ENCODE measurements around the gene GPR55. TPM values are rescaled to one million over a fixed set of nuclear protein-coding genes. Genes with fewer than 3 reads are reported as not detected.

The GPR55 gene
- total RNA-seq, 1 experiment from 2014 or later = not detected

DNA sequence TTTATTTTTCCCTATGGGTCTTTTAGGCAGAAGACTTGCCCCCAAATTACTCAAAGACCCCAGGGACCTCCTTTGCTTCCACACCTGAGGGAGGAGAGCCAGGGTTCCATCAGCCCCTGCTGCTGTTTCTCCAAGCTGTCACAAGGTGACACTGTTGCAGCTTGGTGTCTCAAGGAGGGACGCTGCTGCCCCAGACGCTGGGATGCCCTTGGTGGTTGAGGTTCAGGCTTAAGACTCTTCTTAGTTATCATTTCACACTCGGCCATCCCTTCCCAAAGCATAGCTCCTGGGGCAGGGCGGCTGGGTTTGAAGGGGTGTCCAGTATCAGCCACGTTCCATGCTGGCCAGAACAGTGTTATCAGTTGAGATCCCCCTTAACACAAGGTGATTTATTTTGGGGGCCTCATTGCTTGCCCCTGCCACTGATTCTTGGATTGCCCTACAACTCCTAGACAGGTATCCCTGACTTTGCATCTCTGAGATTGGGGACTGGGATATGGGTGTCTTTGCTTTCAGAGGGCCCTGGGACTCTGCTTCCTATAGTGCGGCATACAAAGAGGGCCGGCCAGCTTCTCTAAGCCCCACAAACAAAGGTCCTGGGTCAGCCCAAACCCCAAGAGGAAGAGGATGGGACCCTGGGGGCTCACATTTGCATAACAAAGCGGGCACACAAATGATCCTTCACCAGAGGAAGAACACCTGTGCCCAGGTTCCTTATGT, 22.7 kb downstream of the GPR55 start:
- Mint-ChIP-seq H3K27me3 (ENCODE audit: unreplicated experiment) (peaks cover 93% of the 10 kb centered on the region), H3K36me3 (ENCODE audit: insufficient read depth, unreplicated experiment) (no peaks in the 10 kb centered on the region)
- TF ChIP-seq, protein P1, sequence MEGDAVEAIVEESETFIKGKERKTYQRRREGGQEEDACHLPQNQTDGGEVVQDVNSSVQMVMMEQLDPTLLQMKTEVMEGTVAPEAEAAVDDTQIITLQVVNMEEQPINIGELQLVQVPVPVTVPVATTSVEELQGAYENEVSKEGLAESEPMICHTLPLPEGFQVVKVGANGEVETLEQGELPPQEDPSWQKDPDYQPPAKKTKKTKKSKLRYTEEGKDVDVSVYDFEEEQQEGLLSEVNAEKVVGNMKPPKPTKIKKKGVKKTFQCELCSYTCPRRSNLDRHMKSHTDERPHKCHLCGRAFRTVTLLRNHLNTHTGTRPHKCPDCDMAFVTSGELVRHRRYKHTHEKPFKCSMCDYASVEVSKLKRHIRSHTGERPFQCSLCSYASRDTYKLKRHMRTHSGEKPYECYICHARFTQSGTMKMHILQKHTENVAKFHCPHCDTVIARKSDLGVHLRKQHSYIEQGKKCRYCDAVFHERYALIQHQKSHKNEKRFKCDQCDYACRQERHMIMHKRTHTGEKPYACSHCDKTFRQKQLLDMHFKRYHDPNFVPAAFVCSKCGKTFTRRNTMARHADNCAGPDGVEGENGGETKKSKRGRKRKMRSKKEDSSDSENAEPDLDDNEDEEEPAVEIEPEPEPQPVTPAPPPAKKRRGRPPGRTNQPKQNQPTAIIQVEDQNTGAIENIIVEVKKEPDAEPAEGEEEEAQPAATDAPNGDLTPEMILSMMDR (IDR thresholded peaks at IDR 0.05; ENCODE audit: unreplicated experiment) = peak; percentile 78

GRCh38 chr2:230901006-230901405, 24.0 kb downstream of the GPR55 start:
- BruUV-seq (replicated peaks) = no TSS peak

More for the DNA sequence above, 22.7 kb downstream of the GPR55 start:
- CTCF ChIA-PET = interaction anchor here (0.8 to 1.1 kb wide), 3 partner anchors 78 to 151 kb away, joined by 3 to 8 read pairs (median 4); no protein-coding TSS in a partner anchor
- BruUV-seq (replicated peaks) = no TSS peak
- intact Hi-C loops (cut with micrococcal nuclease; ENCODE audit: unreplicated experiment) = loop anchor here (1.0 to 10.0 kb wide), 3 partner anchors 80 to 152 kb away; partner anchors contain the start of gene PSMD1
- H3K27ac Mint-ChIP-seq (ENCODE audit: unreplicated experiment) = no peak overlapping the region
- DNase-seq = peak; percentile 50
- no peaks in the 10 kb centered on the region for H3K4me1 Mint-ChIP-seq (ENCODE audit: low read depth, unreplicated experiment)
- H3K9me3 Mint-ChIP-seq (ENCODE audit: low read depth, unreplicated experiment) = no peaks in the 10 kb centered on the region
- no peak overlapping the region for H3K4me3 Mint-ChIP-seq (ENCODE audit: low read depth, unreplicated experiment)

DNA sequence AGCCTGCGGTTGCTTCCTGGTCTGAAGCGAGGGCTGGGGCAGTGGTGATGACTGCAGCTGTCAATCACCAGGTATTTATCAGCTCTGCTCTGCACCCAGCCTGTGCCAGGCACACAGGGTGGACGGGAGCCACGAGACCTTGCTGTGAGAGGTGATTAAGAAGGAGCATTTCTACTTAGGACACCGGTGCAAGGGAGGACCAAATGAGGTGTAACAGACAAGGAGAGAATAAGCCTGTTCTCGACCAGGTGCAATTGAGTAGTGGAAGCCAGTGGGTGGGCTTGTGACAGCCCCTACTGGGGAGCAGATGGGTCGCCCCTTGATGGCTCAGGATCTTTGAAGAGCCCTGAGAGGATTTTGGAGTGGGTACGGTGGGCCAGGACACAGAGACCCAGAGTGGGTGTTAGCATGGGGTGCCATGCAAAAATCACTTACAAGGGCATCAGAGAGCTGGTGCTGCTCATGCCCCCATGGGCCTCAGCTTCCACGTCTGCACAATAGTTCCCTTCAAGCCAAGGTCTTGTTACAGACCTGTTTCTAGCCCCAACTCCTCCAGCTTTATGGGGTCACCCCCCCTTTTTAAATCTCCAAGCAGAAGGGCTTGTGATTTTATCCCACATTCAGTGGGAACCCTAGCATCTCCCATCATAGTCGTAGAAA, 24.6 kb downstream of the GPR55 start:
- TF ChIP-seq, protein P1 (IDR thresholded peaks at IDR 0.05; ENCODE audit: unreplicated experiment) = no peak
- intact Hi-C loops (cut with micrococcal nuclease; ENCODE audit: unreplicated experiment) = loop anchor here (5.0 to 10.0 kb wide), 2 partner anchors 78 to 154 kb away; partner anchors contain the start of gene PSMD1
- no peak overlapping the region for H3K27ac Mint-ChIP-seq (ENCODE audit: unreplicated experiment)
- H3K36me3 Mint-ChIP-seq (ENCODE audit: insufficient read depth, unreplicated experiment) = no peaks in the 10 kb centered on the region
- no peak for DNase-seq
- BruUV-seq (replicated peaks) = no TSS peak
- CTCF ChIA-PET = no interaction called here
- H3K4me1 Mint-ChIP-seq (ENCODE audit: low read depth, unreplicated experiment) = no peaks in the 10 kb centered on the region
- H3K27me3 Mint-ChIP-seq (ENCODE audit: unreplicated experiment) = peaks cover 94% of the 10 kb centered on the region
- H3K9me3 Mint-ChIP-seq (ENCODE audit: low read depth, unreplicated experiment) = no peaks in the 10 kb centered on the region
- no peak overlapping the region for H3K4me3 Mint-ChIP-seq (ENCODE audit: low read depth, unreplicated experiment)

More at GRCh38 chr2:230901006-230901405, 24.0 kb downstream of the GPR55 start:
- CTCF ChIA-PET = no interaction called here
- Mint-ChIP-seq H3K36me3 (ENCODE audit: insufficient read depth, unreplicated experiment) (no peaks in the 10 kb centered on the region), H3K27me3 (ENCODE audit: unreplicated experiment) (peaks cover 97% of the 10 kb centered on the region), H3K27ac (ENCODE audit: unreplicated experiment) (no peak overlapping the region), H3K4me1 (ENCODE audit: low read depth, unreplicated experiment) (no peaks in the 10 kb centered on the region), H3K4me3 (ENCODE audit: low read depth, unreplicated experiment) (no peak overlapping the region), H3K9me3 (ENCODE audit: low read depth, unreplicated experiment) (no peaks in the 10 kb centered on the region)
- TF ChIP-seq, protein P1 (IDR thresholded peaks at IDR 0.05; ENCODE audit: unreplicated experiment) = no peak
- intact Hi-C loops (cut with micrococcal nuclease; ENCODE audit: unreplicated experiment) = loop anchor here (5.0 to 10.0 kb wide), 2 partner anchors 79 to 154 kb away; partner anchors contain the start of gene PSMD1
- DNase-seq = no peak

GRCh38 chr2:230899786-230900185, 25.3 kb downstream of the GPR55 start:
- Mint-ChIP-seq H3K4me3 (ENCODE audit: low read depth, unreplicated experiment) (no peak overlapping the region), H3K36me3 (ENCODE audit: insufficient read depth, unreplicated experiment) (no peaks in the 10 kb centered on the region), H3K27me3 (ENCODE audit: unreplicated experiment) (peaks cover 87% of the 10 kb centered on the region), H3K27ac (ENCODE audit: unreplicated experiment) (no peak overlapping the region), H3K4me1 (ENCODE audit: low read depth, unreplicated experiment) (no peaks in the 10 kb centered on the region), H3K9me3 (ENCODE audit: low read depth, unreplicated experiment) (no peaks in the 10 kb centered on the region)
- TF ChIP-seq, protein P1 (IDR thresholded peaks at IDR 0.05; ENCODE audit: unreplicated experiment) = no peak
- CTCF ChIA-PET = no interaction called here
- BruUV-seq (replicated peaks) = no TSS peak
- DNase-seq = no peak
- intact Hi-C loops (cut with micrococcal nuclease; ENCODE audit: unreplicated experiment) = loop anchor here (5.0 to 10.0 kb wide), 2 partner anchors 77 to 155 kb away; partner anchors contain the start of gene PSMD1
